HG03097 (cell line): ENCODE measurements around the gene C9orf85.
"Not testable (repeated sequence)": the region's sequence is repeated elsewhere in the genome, so short reads cannot be mapped to it uniquely, and the experiment has no call there.

ENCODE experiments used
- ATAC-seq: cut with Tn5 transposase; IDR thresholded peaks from one replicate; pipeline ENCODE4 v1.9.1; 2021; ENCODE audit not compliant: unreplicated experiment, low FRiP score

The C9orf85 gene

DNA sequence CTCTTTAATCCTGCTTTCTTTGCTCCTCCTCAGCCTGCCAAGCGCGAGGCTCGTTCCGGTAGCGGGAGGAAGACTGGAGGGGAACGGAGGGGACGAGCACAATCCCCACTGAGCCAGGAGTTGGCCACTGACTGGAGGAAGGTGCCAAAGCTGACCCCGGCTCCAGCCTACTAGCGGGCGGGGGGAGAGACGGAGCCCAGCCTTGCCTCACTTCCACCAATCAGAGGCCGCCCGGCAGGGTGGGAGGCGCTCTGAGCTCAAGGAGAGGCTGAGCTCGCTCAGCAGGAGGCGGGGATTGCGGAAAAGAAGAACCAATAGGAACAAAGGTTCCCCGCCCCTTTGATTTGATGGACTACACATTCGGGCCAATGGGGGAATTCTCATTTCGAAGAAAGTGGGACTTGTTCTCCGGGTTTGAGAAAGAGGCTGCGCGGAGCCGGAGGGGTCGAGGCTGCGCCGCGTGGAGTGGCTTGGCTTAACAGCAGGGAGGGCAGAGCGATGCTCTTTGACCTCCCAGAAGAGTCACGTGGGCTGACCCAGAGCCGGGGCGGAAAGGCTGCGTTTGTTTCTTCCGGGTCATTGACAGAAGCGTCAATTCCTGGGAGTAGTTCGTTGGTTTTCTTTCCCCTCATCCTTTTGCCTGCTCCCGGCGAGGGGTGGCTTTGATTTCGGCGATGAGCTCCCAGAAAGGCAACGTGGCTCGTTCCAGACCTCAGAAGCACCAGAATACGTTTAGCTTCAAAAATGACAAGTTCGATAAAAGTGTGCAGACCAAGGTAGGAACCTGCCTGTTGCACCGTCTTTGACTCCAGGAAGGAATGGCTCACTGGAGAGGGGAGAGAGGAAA lies at the start of gene C9orf85, which contains the start of gene ABHD17B:
Gene C9orf85 (plus strand): TSS at position 579 of the 847 bp plus-strand sequence. CDS start 96 bp downstream, at position 675.
Gene ABHD17B (minus strand): TSS at position 133 of the 847 bp plus-strand sequence. CDS start 36,113 bp downstream, outside the sequence.
- ATAC-seq: peak; percentile 92

DNA sequence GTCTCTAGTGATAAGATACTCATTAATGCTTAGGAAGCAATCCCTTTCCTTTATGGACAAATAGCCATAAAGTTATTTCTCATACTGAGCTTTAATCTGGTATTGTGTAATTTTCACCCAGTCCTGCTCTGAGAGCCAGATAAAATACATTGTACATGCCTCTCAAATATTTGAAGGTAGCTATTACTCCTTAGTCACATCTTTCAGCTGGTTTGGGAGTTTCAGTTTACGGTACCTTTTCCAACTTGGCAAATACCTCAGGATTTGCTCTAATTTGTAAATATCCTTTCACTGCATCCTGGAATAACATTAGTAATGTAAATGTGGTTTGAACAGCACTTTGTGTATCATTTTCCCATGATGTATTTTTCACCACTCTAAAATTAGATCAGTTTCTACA lies 47.8 kb upstream of the C9orf85 start:
- no peak for ATAC-seq

DNA sequence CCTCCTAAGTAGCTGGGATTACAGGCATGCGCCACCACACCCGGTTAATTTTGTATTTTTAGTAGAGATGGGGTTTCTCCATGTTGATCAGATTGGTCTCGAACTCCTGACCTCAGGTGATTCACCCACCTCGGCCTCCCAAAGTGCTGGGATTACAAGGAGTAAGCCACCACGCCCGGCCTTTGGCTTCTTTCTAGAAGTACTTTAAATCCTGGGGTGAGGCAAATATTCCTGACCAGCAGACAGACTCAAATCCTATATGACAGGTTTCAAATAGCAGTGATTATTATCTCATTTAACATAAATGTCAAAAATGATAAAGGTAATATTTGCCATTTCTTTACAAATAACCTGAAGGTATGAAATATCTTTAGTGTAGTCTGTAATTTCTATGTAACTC lies 36.1 kb upstream of the C9orf85 start:
- no peak for ATAC-seq

- no peak for ATAC-seq
Measured at GRCh38 chr9:71876106-71876505, 35.3 kb upstream of the C9orf85 start.

DNA sequence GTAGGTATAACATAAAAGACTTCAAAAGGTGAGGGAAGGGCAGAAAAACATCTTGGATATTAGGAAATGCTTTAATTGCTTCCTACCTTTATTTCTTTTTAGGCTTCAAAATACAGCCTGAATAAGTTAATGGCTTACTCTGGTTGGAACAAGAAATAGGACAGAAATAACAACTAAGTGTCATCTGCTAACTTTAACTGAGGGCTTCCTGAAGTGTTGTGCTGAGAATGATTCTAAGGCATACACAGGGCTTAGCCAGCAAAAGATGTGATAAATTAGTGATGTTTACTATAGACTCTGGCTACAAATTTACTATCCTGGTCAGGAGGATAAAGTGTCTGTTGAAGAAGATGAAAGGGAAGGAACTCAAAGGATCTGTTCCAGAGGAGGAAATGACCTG lies 34.6 kb upstream of the C9orf85 start:
- no peak for ATAC-seq

DNA sequence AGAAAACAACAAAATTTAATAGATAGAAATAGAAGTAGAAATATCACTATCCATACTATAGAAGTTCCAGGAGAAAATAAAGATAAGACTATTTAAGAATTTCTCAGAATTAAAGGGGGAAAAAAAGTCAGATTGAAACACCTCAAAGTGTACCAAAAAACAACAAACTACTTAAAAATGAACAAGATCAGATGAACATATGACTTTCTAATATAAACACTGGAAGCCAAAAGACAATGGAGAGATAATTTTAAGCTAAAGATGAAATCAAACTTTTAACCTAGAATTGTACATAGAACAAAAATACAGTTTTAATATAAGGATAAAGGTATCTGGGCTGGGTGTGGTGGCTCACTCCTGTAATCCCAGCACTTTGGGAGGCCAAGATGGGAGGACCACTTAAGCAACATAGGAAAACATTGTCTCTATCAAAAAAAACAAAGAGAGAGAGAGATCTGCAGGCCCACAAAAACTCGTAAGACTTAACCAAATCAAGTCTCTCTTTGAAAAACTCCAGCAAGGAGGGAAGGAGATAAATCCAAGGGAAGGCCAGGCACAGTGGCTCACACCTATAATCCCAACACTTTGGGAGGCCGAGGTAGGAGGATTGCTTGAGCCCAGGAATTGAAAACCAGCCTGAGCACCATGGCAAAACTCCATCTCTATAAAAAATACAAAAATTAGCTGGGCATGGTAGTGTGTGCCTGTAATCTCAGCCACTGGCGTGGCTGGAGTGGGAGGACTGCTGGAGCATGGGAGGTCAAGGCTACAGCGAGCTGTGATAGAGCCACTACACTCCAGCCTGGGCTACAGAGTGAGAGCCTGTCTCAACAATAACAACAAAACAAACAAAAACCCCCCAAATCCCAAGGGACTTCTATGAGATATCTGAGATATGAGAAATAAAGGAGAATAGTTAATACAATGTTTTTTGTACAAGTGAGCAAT lies 32.8 kb upstream of the C9orf85 start:
- ATAC-seq: no peak

GRCh38 chr9:71879644-71880174 lies 31.7 kb upstream of the C9orf85 start:
- no peak for ATAC-seq

- no peak for ATAC-seq
Measured at GRCh38 chr9:71884005-71884404, 27.4 kb upstream of the C9orf85 start.

DNA sequence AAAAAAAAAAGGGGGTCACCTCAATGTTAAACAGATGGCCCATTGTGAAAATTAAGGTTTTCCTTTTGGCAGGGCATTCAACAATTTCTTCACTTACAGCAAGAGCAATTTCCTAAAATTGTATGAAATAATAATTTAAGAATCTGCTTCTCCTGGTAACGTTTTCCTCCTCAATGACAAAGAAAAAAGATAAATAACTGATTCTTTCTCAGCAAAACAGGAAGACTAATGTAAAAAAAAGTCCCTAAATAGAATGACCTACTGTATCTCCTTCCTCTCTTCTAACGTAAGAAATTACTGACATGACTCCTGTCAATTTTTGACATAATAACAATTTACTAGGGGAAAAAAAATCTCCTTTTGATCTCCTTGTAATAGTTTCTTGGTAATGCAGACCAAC lies 26.0 kb upstream of the C9orf85 start:
- no peak for ATAC-seq

DNA sequence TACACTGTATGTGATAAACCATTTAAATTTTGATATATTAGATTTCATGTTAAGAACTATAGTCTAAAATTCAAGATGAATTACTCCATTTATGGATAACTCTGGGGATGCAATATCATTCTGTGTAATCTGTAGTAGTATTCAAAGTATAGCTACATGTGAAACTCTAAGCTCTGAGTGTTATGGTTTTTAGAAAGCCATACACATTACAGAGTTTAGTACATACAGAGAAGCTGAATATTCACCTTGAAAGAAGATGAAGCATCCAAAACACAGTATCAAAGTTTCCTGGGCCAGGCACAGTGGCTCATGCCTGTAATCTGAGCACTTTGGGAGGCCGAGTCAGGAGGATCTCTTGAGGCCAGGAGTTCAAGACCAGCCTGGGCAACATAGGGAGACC lies 25.4 kb upstream of the C9orf85 start:
- no peak for ATAC-seq

DNA sequence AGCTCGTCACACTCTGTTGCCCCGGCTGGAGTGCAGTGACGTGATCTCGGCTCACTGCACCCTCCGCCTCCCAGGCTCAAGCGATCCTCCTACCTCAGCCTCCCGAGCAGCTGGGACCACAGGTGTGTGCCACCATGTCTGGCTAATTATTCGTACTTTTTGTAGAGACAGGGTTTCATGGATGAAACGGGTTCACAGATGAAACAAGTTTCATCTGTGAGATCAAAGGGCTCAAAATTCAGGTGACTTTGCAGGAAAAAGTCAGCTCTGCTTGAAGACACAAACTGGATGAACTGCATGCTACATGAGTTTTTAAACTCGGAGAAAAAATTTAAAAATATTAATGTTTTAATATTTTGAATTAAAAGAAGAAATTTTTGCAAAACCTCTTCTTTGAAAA lies 24.9 kb upstream of the C9orf85 start:
- no peak for ATAC-seq

GRCh38 chr9:71887362-71887761 lies 24.1 kb upstream of the C9orf85 start:
- no peak for ATAC-seq

- no peak for ATAC-seq
Measured at GRCh38 chr9:71890042-71890679, 21.3 kb upstream of the C9orf85 start.

DNA sequence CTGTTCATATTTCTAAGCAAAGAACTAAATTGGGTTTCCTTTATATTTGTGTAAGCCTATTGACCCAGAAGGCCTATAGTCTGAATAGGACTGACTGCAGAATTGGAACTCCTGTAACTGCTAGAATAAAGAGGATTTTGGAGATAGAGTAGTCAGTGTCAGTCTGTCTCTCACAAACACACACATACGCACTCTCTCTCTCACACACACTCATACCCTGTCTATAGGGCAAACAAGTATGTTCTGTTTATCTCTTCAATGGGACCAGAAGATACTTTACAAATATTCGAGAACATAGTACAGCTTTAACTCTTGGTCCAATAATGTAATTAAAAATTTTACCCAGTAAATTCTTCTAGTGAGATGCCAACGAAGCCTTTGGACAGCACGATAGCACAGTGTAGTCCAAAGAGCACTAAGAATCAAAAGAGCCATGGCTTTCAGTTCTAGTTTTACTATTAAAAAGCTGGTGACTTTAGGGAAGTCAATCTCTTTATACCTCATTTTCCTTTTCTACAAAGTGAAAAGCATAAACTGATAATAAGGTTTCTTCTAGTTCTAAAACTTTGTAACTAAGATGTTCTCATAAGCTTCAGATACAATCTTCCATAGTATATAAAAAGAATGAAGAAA lies 19.8 kb upstream of the C9orf85 start:
- no peak for ATAC-seq

GRCh38 chr9:71895117-71895516 lies 16.3 kb upstream of the C9orf85 start:
- peak; percentile 42 for ATAC-seq

GRCh38 chr9:71895955-71896354 lies 15.5 kb upstream of the C9orf85 start:
- ATAC-seq: no peak

DNA sequence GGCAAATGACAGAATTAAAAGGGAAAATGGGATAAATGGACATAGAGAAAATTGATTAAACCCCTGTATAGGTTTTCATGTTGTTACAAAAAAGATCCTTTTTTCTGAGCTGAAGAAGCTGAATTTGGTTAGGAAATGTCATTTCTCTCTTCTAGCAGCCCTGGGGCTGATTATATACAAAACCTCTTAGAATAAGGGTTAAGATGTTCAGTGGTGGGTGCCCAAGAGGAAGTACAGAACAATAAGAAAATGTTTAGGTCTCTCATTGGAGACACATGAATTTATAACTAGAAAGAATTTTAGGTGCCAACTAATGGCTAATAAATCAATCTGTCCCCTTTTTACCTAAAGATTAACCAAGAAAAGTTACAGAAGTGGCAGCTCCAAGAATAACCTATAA lies 14.7 kb upstream of the C9orf85 start:
- no peak for ATAC-seq

GRCh38 chr9:71897577-71897976 lies 13.9 kb upstream of the C9orf85 start:
- ATAC-seq: no peak

- not testable (repeated sequence) for ATAC-seq
Measured at GRCh38 chr9:71898756-71899155, 12.7 kb upstream of the C9orf85 start.
